Suprapubic skin (tissue), 4 donors: ENCODE data around the gene CDK5RAP2. TPM values are rescaled to one million over a fixed set of nuclear protein-coding genes. Genes with fewer than 3 reads are reported as not detected.

ENCODE experiments used
- DNase-seq, 2 donors: peaks; one replicate each; pipeline ENCODE4 v3.0.0-alpha.2; 2019; ENCODE audit warnings: low spot score in 2 of 2
- H3K27ac ChIP-seq: fragments of 200-600 bp; sonication (generic); one replicate; pipeline ENCODE4 v1.5.1; 2019
- H3K27me3 ChIP-seq: fragments of 200-600 bp; sonication (generic); one replicate; pipeline ENCODE4 v1.5.1; 2019
- H3K36me3 ChIP-seq: fragments of 200-600 bp; sonication (generic); one replicate; pipeline ENCODE4 v1.5.1; 2019
- H3K4me1 ChIP-seq: fragments of 200-600 bp; sonication (generic); one replicate; pipeline ENCODE4 v1.5.1; 2019
- H3K4me3 ChIP-seq: fragments of 200-600 bp; sonication (generic); one replicate; pipeline ENCODE4 v1.5.1; 2019; ENCODE audit warnings: mild to moderate bottlenecking
- H3K9me3 ChIP-seq: fragments of 200-600 bp; sonication (generic); one replicate; pipeline ENCODE4 v1.5.1; 2019
- EP300 ChIP-seq: sonication (generic); formaldehyde crosslinking; IDR thresholded peaks from one replicate; pipeline ENCODE4 v1.6.1; 2017; ENCODE audit warnings: antibody characterized with exemption
- POLR2A ChIP-seq, 2 donors: fragments of 450-650 bp; IDR thresholded peaks; one replicate each; pipeline ENCODE4 v1.6.1; 2017; ENCODE audit warnings: antibody characterized with exemption in 2 of 2, mild to moderate bottlenecking in 2 of 2, moderate library complexity in 2 of 2
- POLR2AphosphoS5 ChIP-seq, 3 donors: sonication (generic); formaldehyde crosslinking; IDR thresholded peaks; one replicate each; pipeline ENCODE4 v1.6.1; 2017; ENCODE audit warnings: antibody characterized with exemption in 3 of 3
- WGBS: methylation state at CpG from one replicate; pipeline ENCODE4 v1.1.5; 2018; 5-methylcytosine and 5-hydroxymethylcytosine counted together
- total RNA-seq, 4 donors: library from RNA; depleted of rRNA; stranded (reverse); fragments of >200 nt; gene quantifications; one replicate each; pipeline ENCODE4 v1.1.0, GENCODE V29; 2016
- TF ChIP-seq, protein P1 (sequence below), 2 donors: fragments of 200-600 bp in 1 of 2; fragments of 450-650 bp in 1 of 2; sonication (generic) in 1 of 2; IDR thresholded peaks; one replicate each; pipeline ENCODE4 v1.5.1; 2016 to 2019; ENCODE audit warnings: antibody characterized with exemption in 2 of 2, mild to moderate bottlenecking in 1 of 2, moderate library complexity in 1 of 2

Gene CDK5RAP2
- total RNA-seq, 4 donors from 2014 or later = 60.1 to 105 (median 64.3) TPM

- Histone ChIP-seq H3K4me3 (no peak overlapping the region), H3K36me3 (peaks cover 65% of the 10 kb centered on the region), H3K27me3 (no peaks in the 10 kb centered on the region), H3K4me1 (no peaks in the 10 kb centered on the region), H3K9me3 (no peaks in the 10 kb centered on the region), H3K27ac (no peak overlapping the region)
- TF ChIP-seq, protein P1, sequence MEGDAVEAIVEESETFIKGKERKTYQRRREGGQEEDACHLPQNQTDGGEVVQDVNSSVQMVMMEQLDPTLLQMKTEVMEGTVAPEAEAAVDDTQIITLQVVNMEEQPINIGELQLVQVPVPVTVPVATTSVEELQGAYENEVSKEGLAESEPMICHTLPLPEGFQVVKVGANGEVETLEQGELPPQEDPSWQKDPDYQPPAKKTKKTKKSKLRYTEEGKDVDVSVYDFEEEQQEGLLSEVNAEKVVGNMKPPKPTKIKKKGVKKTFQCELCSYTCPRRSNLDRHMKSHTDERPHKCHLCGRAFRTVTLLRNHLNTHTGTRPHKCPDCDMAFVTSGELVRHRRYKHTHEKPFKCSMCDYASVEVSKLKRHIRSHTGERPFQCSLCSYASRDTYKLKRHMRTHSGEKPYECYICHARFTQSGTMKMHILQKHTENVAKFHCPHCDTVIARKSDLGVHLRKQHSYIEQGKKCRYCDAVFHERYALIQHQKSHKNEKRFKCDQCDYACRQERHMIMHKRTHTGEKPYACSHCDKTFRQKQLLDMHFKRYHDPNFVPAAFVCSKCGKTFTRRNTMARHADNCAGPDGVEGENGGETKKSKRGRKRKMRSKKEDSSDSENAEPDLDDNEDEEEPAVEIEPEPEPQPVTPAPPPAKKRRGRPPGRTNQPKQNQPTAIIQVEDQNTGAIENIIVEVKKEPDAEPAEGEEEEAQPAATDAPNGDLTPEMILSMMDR (IDR thresholded peaks at IDR 0.05) = no peak
- TF ChIP-seq POLR2A (IDR thresholded peaks at IDR 0.05) (no peak), EP300 (no peak), POLR2AphosphoS5 (IDR thresholded peaks at IDR 0.05) (no peak)
- WGBS = 94% methylated on average over 14 of the region's 14 CpGs
- no peak for DNase-seq
Measured at GRCh38 chr9:120408680-120409258, 171.2 kb downstream of the CDK5RAP2 start.

DNA sequence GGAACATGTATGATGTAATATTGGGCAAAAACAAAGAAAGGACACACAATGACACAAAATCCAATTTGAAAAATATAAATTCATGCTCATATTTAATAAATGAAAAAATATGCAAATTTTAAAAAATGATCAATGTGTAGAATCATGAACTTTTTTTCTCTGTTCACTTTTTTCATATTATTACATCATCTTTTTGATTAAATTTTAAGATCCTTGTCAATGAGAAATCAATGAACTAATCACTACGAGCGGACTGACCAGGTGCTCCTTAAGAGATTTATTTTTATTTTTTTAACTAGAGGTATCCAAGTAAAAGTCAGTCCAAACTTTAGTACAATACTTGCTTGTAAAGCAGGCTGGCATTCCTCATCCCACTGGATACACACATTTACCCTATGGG is 174.1 kb downstream of the CDK5RAP2 start:
- TF ChIP-seq POLR2AphosphoS5 (IDR thresholded peaks at IDR 0.05) (no peak), POLR2A (IDR thresholded peaks at IDR 0.05) (no peak), EP300 (no peak)
- TF ChIP-seq, protein P1 (IDR thresholded peaks at IDR 0.05) = no peak
- no peaks in the 10 kb centered on the region for H3K27me3 ChIP-seq
- peaks cover 89% of the 10 kb centered on the region for H3K36me3 ChIP-seq
- DNase-seq = no peak
- H3K4me1 ChIP-seq = no peaks in the 10 kb centered on the region
- WGBS = 97% methylated on average over 2 of the region's 2 CpGs
- no peak overlapping the region for H3K4me3 ChIP-seq
- no peak overlapping the region for H3K27ac ChIP-seq
- no peaks in the 10 kb centered on the region for H3K9me3 ChIP-seq

GRCh38 chr9:120405134-120405533 is 174.8 kb downstream of the CDK5RAP2 start:
- Histone ChIP-seq H3K36me3 (peaks cover 92% of the 10 kb centered on the region), H3K4me3 (no peak overlapping the region)
- TF ChIP-seq, protein P1 (IDR thresholded peaks at IDR 0.05) = no peak
- TF ChIP-seq POLR2AphosphoS5 (IDR thresholded peaks at IDR 0.05) (no peak), POLR2A (IDR thresholded peaks at IDR 0.05) (no peak), EP300 (no peak)

GRCh38 chr9:120403543-120403856 is 176.5 kb downstream of the CDK5RAP2 start:
- Histone ChIP-seq H3K36me3 (peaks cover 92% of the 10 kb centered on the region), H3K4me3 (no peak overlapping the region), H3K9me3 (no peaks in the 10 kb centered on the region), H3K27me3 (no peaks in the 10 kb centered on the region), H3K4me1 (no peaks in the 10 kb centered on the region), H3K27ac (no peak overlapping the region)
- 88% methylated on average over 3 of the region's 3 CpGs for WGBS
- no peak for DNase-seq
- TF ChIP-seq EP300 = no peak
- no peak for TF ChIP-seq POLR2AphosphoS5 (IDR thresholded peaks at IDR 0.05)
- TF ChIP-seq, protein P1 (IDR thresholded peaks at IDR 0.05) = no peak
- no peak for TF ChIP-seq POLR2A (IDR thresholded peaks at IDR 0.05)

More at GRCh38 chr9:120405134-120405533, 174.8 kb downstream of the CDK5RAP2 start:
- no peak for DNase-seq
- WGBS = 100% methylated on average over 1 of the region's 1 CpG
- H3K27ac ChIP-seq = no peak overlapping the region
- H3K27me3 ChIP-seq = no peaks in the 10 kb centered on the region
- no peaks in the 10 kb centered on the region for H3K4me1 ChIP-seq
- H3K9me3 ChIP-seq = no peaks in the 10 kb centered on the region

DNA sequence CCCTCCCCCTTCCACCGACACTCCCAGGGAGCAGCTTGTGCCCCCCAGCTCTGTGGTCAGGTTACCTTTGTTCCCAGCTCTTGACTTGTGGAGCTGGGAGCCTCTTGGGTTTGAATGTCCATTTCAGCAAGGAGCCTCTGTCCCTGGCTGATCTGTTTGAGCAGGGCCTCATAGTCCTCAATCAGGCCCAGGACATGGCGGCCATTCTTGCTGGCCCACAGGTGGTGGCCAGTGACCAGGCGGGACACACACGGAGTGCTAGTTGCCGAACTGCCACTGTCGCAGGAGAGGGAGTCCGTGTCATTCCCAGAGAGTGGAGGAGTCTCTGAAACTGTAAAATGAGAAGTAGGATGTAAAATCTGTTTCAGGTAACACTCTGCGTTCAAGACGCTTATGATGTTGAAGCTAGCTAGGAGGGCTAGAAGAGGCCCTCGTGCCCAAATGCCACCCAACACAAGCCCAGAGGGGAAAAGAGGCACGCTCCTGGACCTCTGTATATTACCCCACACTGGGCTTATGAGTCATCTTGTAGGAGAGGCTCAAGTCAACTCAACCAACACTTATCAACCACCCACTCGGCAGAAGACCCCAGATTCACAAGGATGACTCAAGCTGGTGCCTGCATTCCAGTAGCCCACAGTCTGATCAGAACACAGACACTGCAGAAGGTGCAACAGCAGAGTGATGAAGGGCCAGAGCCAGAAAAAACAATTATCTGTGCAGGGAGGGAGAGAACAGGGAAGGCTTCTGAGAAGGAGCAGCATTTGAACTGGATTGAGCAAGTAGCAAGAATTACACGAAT is 177.0 kb downstream of the CDK5RAP2 start:
- H3K4me3 ChIP-seq = no peak overlapping the region
- 92% methylated on average over 13 of the region's 13 CpGs for WGBS
- DNase-seq = no peak
- H3K27me3 ChIP-seq = no peaks in the 10 kb centered on the region
- H3K9me3 ChIP-seq = no peaks in the 10 kb centered on the region
- H3K27ac ChIP-seq = no peak overlapping the region
- peaks cover 90% of the 10 kb centered on the region for H3K36me3 ChIP-seq
- no peaks in the 10 kb centered on the region for H3K4me1 ChIP-seq
- TF ChIP-seq POLR2AphosphoS5 (IDR thresholded peaks at IDR 0.05) (no peak), EP300 (no peak), POLR2A (IDR thresholded peaks at IDR 0.05) (no peak)
- TF ChIP-seq, protein P1 (IDR thresholded peaks at IDR 0.05) = no peak
